ENCODE measurements around the gene SMPD4. TPM values are rescaled to one million over a fixed set of nuclear protein-coding genes. Genes with fewer than 3 reads are reported as not detected.
"Not testable (repeated sequence)": the region's sequence is repeated elsewhere in the genome, so short reads cannot be mapped to it uniquely, and the experiment has no call there.

The SMPD4 gene
- total and polyA plus RNA-seq, 9 of the 15 experiments (the other 6 are each of a cell fraction or from before 2014, with no cell fraction given): 7.5 to 123 (median 35.7) TPM

GRCh38 chr2:130145006-130145414, 36.4 kb downstream of the SMPD4 start, which contains the start of gene CCDC74B:
CCDC74B (minus strand) TSS chr2:130145112; CDS start chr2:130144996, 116 bp downstream.
- CTCF ChIA-PET (ENCODE audit: low intra/inter-chr PET ratio); FAIRE-seq; H3K4me2 ChIP-seq (ENCODE audit: insufficient read depth, low read length); H3K27me3 ChIP-seq (ENCODE audit: control insufficient read depth in 2 of 2, insufficient read depth in 2 of 2, low read length in 2 of 2); H3K9me1 ChIP-seq (ENCODE audit: control insufficient read depth, insufficient read depth, low read length); H3K27ac ChIP-seq (ENCODE audit: extremely low read depth, low read depth, low read length); POLR2A ChIA-PET; BruUV-seq (replicated peaks); intact Hi-C loops (cut with micrococcal nuclease); H2AFZ ChIP-seq (ENCODE audit: low read depth, low read length); H4K20me1 ChIP-seq (replicated peaks; ENCODE audit: control insufficient read depth, insufficient read depth, low read length); H3K36me3 ChIP-seq (ENCODE audit: control insufficient read depth, insufficient read depth, low read length); H3K79me2 ChIP-seq (ENCODE audit: control insufficient read depth, insufficient read depth, low read length); H3K9me3 ChIP-seq (replicated peaks; ENCODE audit: control insufficient read depth, insufficient read depth, low read depth, low read length); TF ChIP-seq PBX2 (CRISPR knock-in tag; IDR thresholded peaks at IDR 0.05; ENCODE audit: low read depth): not testable (repeated sequence)
- ATAC-seq: peak; percentile 79
- in situ Hi-C loops (cut with MboI): loop anchor here (5.0 kb wide), 1 partner anchor 1377 kb away; no protein-coding TSS in a partner anchor
- peak within 1 kb of the TSS; percentile 18; the same call in 1 of the 2 replicates for H3K4me3 ChIP-seq
- peak within 1 kb of the TSS in 1 of 2 experiments; percentile 45; a peak in 1 of 4 replicates for H3K9ac ChIP-seq (ENCODE audit: insufficient read depth in 1 of 2, low read depth in 2 of 2, low read length in 2 of 2)
- peak in 1 of 4 experiments; percentile 60 for DNase-seq (ENCODE audit: extremely low read depth in 1 of 4, low spot score in 3 of 4)
- 22% methylated on average over 16 of the region's 30 CpGs for WGBS (ENCODE audit: insufficient coverage, low coverage, missing lambda C conversion rate)
- TF ChIP-seq NRF1 (conservative IDR thresholded peaks at IDR 0.05 in 1 of 2, IDR thresholded peaks at IDR 0.05 in 1 of 2) (peak in 1 of 2 experiments; percentile 18; a peak in 2 of 4 replicates), SMAD4 (CRISPR knock-in tag; conservative IDR thresholded peaks at IDR 0.05) (0 out of 2 replicates have a peak, but pooled peaks have one; percentile 20), EGR1 (conservative IDR thresholded peaks at IDR 0.05) (peak; percentile 60), POLR2G (IDR thresholded peaks at IDR 0.05; ENCODE audit: low read depth, low read length) (peak; percentile 59), CXXC5 (CRISPR knock-in tag; IDR thresholded peaks at IDR 0.05) (0 out of 2 replicates have a peak, but pooled peaks have one; percentile 16), PKNOX1 (IDR thresholded peaks at IDR 0.05) (peak; percentile 90), RFX1 (IDR thresholded peaks at IDR 0.05) (peak; percentile 91), PBX2 (tag; conservative IDR thresholded peaks at IDR 0.05; ENCODE audit: low read depth) (peak; percentile 54), MEIS2 (IDR thresholded peaks at IDR 0.05; ENCODE audit: partially characterized antibody) (peak; percentile 87)
- peaks cover 0 to 11% of the 10 kb centered on the region in 2 experiments; a peak in 2 of 5 replicates for H3K4me1 ChIP-seq (replicated peaks in 1 of 2; ENCODE audit: control insufficient read depth in 2 of 2, insufficient read depth in 2 of 2, low read length in 2 of 2)
